T-helper 2 cell (primary cell): ENCODE results near the gene NOB1.

Experiments
- DNase-seq, 5 experiments: peaks; one replicate each; pipeline versions ENCODE4 v3.0.0 to v3.0.0-alpha.2; 2012 to 2022

The NOB1 gene

DNA sequence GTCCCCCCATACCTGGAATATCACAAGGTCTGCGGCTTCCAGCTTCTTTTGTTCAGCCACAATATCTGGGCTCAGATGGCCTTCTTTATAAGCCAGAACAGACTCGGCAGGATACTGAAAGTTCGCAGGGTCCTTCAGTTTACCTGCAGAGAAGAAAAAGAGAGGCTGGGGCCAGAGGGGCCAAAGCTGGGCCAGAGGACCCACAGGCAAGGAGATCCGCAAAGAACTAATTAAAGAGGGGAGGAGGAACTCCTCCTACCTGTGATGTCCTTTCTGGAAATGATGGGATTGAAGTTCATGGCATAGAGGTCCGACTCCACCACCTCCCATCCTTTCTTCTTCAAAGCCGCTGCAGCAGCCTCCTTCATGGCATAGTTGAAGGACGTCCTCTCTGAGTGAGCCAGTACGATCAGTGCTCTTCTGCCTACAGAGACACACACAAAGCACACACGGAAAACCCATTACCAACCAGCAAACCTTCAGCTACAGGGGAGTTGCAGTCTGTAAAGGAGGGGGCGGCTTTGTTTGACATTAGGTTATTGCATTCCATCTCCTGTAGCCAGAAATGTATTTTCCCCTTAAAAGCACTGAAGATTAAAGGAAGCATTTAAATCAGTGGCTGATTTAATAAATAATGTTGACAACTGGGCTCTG lies 36.5 kb downstream of the NOB1 start:
- DNase-seq: no peak

DNA sequence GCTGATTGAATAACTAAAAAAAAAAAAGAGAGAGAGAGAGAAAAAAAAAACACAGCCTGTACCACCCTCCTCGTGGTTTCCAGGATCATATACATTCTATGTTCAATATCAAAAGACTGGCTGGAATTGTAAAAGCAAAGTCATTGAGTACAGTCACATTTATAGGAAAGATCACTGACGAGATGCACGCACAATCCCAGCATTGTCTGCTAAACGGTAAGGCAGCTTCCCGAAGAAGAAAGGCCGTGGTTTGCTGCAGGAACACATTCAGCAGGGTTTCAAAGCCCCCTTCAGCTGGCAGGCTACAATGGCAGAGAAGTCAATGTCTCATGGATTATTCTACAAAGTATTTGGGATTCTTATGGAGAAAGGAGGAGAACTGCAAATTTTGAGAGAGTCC lies 37.7 kb downstream of the NOB1 start:
- no peak for DNase-seq

- DNase-seq: no peak
Measured at GRCh38 chr16:69712914-69713581, 41.7 kb downstream of the NOB1 start.

GRCh38 chr16:69712277-69712676 lies 42.4 kb downstream of the NOB1 start:
- DNase-seq: no peak

DNA sequence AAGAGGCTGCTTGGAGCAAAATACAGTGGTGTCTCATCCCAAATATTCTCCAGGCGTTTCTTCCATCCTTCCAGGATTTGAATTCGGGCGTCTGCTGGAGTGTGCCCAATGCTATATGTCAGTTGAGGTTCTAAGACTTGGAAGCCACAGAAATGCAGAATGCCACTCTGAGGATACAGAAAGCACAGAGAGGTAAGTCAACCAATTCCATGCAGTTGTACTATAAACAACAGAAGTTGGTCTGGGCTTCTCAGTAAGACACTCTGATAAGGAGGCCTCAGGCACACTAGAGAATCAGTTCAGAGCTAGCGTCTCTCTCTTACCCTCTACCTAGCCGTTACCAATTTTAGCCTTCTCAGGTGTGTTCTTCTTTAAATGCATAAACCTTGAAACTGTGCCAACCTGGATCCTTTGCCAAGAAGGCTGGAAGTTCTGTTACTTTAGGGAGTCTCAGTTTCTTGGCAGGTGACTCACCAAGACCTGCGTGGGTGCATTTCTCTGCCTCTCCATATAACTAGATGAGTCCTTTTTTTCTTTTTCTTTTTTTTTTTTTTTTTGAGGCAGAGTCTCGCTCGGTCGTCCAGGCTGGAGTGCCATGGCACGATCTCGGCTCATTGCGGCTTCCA lies 43.5 kb downstream of the NOB1 start:
- DNase-seq: no peak

DNA sequence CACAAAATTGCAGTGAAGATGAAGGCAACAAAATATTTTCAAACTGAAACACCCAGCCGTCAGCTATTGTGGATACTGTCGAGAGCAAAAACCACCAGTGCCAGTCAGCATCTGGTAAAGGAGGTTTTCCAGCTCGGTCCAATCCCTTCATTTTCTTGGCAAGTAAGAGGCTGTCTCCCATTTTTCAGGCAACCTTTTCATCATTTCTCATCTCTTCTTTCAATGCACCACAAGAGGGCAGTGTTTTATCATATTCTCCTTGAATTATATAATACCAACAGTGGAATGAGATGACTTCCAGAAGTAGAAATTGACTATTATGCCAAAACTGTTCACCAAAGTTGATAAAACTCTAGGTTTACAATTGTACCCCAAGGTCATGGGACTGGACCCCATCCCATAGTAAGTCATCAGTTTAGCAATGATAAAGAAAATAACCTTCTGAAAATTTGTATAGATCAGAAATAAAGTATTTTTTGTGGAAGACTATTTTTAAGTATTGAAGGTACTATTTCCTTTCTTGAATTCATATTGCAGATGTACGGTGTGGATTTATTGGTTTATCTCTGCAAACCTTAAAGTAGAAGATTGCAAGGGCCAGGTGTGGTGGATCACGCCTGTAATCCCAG lies 45.2 kb downstream of the NOB1 start:
- DNase-seq: peak in 2 of 5 experiments; percentile 30 to 58

- no peak for DNase-seq
Measured at GRCh38 chr16:69707920-69708683, 46.6 kb downstream of the NOB1 start.

GRCh38 chr16:69706975-69707340 lies 47.8 kb downstream of the NOB1 start:
- no peak for DNase-seq

DNA sequence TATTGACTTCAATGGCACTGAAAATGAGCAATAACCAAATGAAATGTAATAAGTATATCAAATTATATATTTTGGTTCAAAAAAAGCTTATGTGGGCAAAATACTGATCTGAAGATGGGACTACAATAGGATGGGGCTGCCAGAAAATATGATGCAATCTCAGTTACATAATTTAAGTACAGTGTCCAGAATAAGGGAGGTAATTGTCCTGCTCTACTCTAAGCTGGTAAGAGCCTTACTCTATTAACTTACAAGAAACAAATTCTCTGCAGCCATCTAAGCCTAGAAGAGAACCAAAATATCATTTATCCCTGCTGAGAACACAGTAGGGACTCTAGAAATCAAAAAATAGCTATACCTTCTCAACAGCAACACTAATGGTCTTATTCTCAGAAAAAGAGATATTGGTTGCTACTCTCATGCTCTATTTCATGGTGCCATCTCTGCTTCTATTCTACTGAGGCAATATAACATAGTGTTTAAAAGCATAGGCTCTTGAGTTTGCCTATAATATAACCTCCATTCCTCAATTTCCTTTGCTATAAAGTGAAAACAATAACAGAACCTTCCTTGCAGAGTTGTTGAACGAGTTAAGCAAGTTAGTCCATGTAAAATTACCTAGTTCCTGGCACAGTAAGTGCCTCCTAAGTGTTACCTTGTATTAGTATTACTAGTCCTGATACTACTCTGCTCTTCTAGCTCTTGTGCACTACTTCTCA lies 48.3 kb downstream of the NOB1 start:
- no peak for DNase-seq

DNA sequence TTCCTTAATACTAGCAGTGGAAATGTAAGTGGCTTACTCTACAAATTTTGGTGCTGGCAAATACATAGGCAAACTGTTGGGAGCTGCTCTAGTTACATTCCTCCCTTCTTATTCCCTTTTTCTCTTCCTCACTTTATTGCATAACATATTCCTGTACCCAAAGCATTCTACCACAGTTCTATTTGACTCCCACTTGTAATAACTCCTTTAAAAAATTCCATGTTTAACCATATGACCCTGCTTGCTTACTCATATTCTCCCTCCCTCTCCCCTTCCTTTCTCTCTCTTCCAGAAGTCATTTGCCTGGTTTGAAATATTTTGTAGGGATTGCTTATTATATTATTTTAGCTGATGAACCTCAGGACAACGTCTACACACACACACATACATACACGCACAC lies 51.1 kb downstream of the NOB1 start:
- DNase-seq: no peak

- DNase-seq: no peak
Measured at GRCh38 chr16:69701866-69702265, 52.9 kb downstream of the NOB1 start.

- DNase-seq: no peak
Measured at GRCh38 chr16:69701452-69701851, 53.3 kb downstream of the NOB1 start.

GRCh38 chr16:69699915-69700314 lies 54.8 kb downstream of the NOB1 start:
- no peak for DNase-seq

DNA sequence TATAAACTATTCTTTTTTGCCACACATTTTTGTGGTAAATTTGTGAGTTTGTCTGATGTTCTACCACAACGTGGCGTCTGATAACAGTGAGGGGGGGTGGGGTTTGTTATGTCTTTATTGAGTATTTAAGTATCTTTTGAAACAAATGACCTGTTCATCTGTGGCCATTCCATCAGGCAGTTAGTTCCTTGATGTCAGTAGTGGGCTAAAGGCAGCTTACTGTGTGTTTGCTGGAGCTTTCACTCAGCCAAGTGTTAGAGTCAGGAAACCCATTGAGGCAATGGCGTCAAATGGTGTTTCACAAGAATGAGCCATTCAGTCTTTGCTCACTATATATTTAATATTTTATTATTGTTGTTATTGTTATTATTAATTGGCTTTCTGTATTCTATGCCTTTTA lies 56.3 kb downstream of the NOB1 start:
- no peak for DNase-seq

DNA sequence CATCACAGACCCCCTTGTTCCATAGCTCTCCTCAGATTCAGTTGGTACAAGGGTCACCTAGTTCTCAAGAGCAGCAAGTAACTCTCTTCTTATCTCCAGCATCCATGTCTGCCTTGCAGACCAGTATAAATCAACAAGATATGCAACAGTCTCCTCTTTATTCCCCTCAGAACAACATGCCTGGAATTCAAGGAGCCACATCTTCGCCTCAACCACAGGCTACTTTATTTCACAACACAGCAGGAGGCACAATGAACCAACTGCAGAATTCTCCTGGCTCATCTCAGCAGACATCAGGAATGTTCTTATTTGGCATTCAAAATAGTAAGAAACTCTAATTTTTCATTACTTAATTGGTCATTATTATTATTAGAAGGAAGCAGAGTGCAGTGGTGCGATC lies 60.8 kb downstream of the NOB1 start:
- DNase-seq: no peak

DNA sequence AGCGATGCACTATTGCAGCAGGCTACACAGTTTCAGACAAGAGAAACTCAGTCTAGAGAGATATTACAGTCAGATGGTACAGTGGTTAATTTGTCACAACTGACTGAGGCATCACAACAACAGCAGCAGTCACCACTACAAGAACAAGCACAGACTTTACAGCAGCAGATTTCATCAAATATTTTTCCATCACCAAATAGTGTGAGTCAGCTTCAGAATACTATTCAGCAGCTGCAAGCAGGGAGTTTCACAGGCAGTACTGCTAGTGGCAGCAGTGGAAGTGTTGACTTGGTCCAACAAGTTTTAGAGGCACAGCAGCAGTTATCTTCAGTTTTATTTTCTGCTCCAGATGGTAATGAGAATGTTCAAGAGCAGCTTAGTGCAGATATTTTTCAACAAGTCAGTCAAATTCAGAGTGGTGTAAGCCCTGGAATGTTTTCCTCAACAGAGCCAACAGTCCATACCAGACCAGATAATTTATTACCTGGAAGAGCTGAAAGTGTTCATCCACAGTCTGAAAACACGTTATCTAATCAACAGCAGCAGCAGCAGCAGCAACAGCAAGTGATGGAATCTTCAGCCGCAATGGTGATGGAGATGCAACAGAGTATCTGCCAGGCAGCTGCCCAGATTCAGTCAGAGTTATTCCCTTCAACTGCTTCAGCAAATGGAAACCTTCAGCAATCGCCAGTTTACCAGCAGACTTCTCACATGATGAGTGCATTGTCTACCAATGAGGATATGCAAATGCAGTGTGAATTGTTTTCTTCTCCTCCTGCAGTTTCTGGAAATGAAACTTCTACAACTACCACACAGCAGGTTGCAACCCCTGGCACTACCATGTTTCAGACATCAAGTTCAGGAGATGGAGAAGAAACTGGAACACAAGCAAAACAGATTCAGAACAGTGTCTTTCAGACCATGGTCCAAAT lies 62.5 kb downstream of the NOB1 start:
- DNase-seq: peak in 1 of 5 experiments; percentile 26
